Choroid plexus epithelial cell (primary cell): ENCODE results near the gene IL16.

ENCODE experiments used
- DNase-seq: peaks from one replicate; pipeline ENCODE4 v3.0.0-alpha.2; 2010; ENCODE audit warnings: low read depth
- H3K4me3 ChIP-seq: 2 replicates; pipeline ENCODE4 v1.5.1; 2011; ENCODE audit warnings: low read depth, mild to moderate bottlenecking, control low read depth, low read length, moderate library complexity
- CTCF ChIP-seq: conservative IDR thresholded peaks from 2 replicates; pipeline ENCODE4 v1.5.1; 2011; ENCODE audit warnings: low read depth, mild to moderate bottlenecking, control low read depth, inconsistent platforms, low read length, moderate library complexity

The IL16 gene

GRCh38 chr15:81362790-81363189 is 166.1 kb downstream of the IL16 start:
- no peak overlapping the region for H3K4me3 ChIP-seq
- DNase-seq = no peak
- TF ChIP-seq CTCF = no peak

- DNase-seq = no peak
- no peak overlapping the region for H3K4me3 ChIP-seq
- no peak for TF ChIP-seq CTCF
These were observed 166.6 kb downstream of the IL16 start for GRCh38 chr15:81363276-81363675.
